NCI-H187 treated with DMSO at 0.1 percent for 48 hours (cell line): ENCODE results near the gene KLHL41.
"Not testable (repeated sequence)": the region's sequence is repeated elsewhere in the genome, so short reads cannot be mapped to it uniquely, and the experiment has no call there.

Source experiments
- DNase-seq: peaks from one replicate; lab custom pipeline; 2025; lab: John Stamatoyannopoulos, UW

KLHL41 gene

GRCh38 chr2:169573160-169573973 lies 63.9 kb downstream of the KLHL41 start, which contains the start of gene FASTKD1:
TSS of gene FASTKD1 (minus strand) at chr2:169573865. CDS start at chr2:169572029, 1,836 bp downstream.
- DNase-seq = peak; percentile 50

- DNase-seq = no peak
Observed at GRCh38 chr2:169573974-169574299, 64.4 kb downstream of the KLHL41 start.

DNA sequence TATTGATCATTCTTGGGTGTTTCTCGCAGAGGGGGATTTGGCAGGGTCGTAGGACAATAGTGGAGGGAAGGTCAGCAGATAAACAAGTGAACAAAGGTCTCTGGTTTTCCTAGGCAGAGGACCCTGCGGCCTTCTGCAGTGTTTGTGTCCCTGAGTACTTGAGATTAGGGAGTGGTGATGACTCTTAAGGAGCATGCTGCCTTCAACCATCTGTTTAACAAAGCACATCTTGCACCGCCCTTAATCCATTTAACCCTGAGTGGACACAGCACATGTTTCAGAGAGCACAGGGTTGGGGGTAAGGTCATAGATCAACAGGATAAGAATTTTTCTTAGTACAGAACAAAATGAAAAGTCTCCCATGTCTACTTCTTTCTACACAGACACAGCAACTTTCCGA lies 65.0 kb downstream of the KLHL41 start:
- not testable (repeated sequence) for DNase-seq

GRCh38 chr2:169575264-169575663 lies 65.8 kb downstream of the KLHL41 start:
- DNase-seq = not testable (repeated sequence)
